ENCODE data around the gene ZNF526. TPM values are rescaled to one million over a fixed set of nuclear protein-coding genes. Genes with fewer than 3 reads are reported as not detected.

ZNF526 gene
- total RNA-seq, 1 donor from 2014 or later = 4.1 TPM

GRCh38 chr19:42244347-42245220 is 24.5 kb downstream of the ZNF526 start:
- no peak for FAIRE-seq
- DNase-seq (ENCODE audit: low spot score in 2 of 2) = peak; percentile 83 to 85

- no peak for FAIRE-seq
- DNase-seq (ENCODE audit: low spot score in 2 of 2) = no peak
Measured at GRCh38 chr19:42245231-42245630, 25.1 kb downstream of the ZNF526 start.

- FAIRE-seq (no peak), DNase-seq (ENCODE audit: low spot score in 2 of 2) (peak; percentile 81 to 85)
Measured at GRCh38 chr19:42246143-42246921, 26.2 kb downstream of the ZNF526 start.

GRCh38 chr19:42246922-42247639 is 27.0 kb downstream of the ZNF526 start:
- no peak for FAIRE-seq
- no peak for DNase-seq (ENCODE audit: low spot score in 2 of 2)

GRCh38 chr19:42247640-42248199 is 27.6 kb downstream of the ZNF526 start:
- DNase-seq (ENCODE audit: low spot score in 2 of 2) (no peak), FAIRE-seq (no peak)

GRCh38 chr19:42248270-42249148 is 28.4 kb downstream of the ZNF526 start:
- DNase-seq (ENCODE audit: low spot score in 2 of 2) (no peak), FAIRE-seq (no peak)

- no peak for DNase-seq (ENCODE audit: low spot score in 2 of 2)
- FAIRE-seq = no peak
Measured at GRCh38 chr19:42249149-42249750, 29.1 kb downstream of the ZNF526 start.

GRCh38 chr19:42249769-42250168 is 29.7 kb downstream of the ZNF526 start:
- FAIRE-seq (no peak), DNase-seq (ENCODE audit: low spot score in 2 of 2) (no peak)

GRCh38 chr19:42250183-42250665 is 30.1 kb downstream of the ZNF526 start:
- no peak for DNase-seq (ENCODE audit: low spot score in 2 of 2)
- no peak for FAIRE-seq

- DNase-seq (ENCODE audit: low spot score in 2 of 2) (peak in 1 of 2 donors; percentile 54), FAIRE-seq (no peak)
Measured at GRCh38 chr19:42250666-42251531, 30.8 kb downstream of the ZNF526 start.

GRCh38 chr19:42251572-42252358 is 31.7 kb downstream of the ZNF526 start:
- DNase-seq (ENCODE audit: low spot score in 2 of 2) (no peak), FAIRE-seq (no peak)

GRCh38 chr19:42252365-42253244 is 32.5 kb downstream of the ZNF526 start:
- FAIRE-seq = no peak
- DNase-seq (ENCODE audit: low spot score in 2 of 2) = peak; percentile 76 to 86

GRCh38 chr19:42253245-42254088 is 33.4 kb downstream of the ZNF526 start:
- DNase-seq (ENCODE audit: low spot score in 2 of 2) (peak; percentile 64 to 78), FAIRE-seq (no peak)

- no peak for FAIRE-seq
- peak; percentile 57 to 81 for DNase-seq (ENCODE audit: low spot score in 2 of 2)
Measured at GRCh38 chr19:42254089-42254849, 34.2 kb downstream of the ZNF526 start.
